Measurements from ENCODE around the gene CRIP1. TPM values are rescaled to one million over a fixed set of nuclear protein-coding genes. Genes with fewer than 3 reads are reported as not detected.
A peak's percentile ranks its signal among the peaks of the same experiment; 100 is the strongest.

Gene CRIP1
- total RNA-seq = 5.1 TPM in 2 replicates
- long read RNA-seq = 0 reads

GRCh38 chr14:105486163-105486973 is at the start of gene CRIP1:
Gene CRIP1, plus strand, starts transcription at chr14:105486886. Its CDS starts 374 bp downstream, at chr14:105487260.
- H3K27ac Mint-ChIP-seq = no peak within 1 kb of the TSS
- peak within 1 kb of the TSS; percentile 44 for H3K4me3 Mint-ChIP-seq (ENCODE audit: low read depth)
- TF ChIP-seq CTCF (IDR thresholded peaks at IDR 0.05; ENCODE audit: unreplicated experiment) = no peak
- H3K9me3 Mint-ChIP-seq (ENCODE audit: low read depth) = no peaks in the 10 kb centered on the region
- H3K36me3 Mint-ChIP-seq (ENCODE audit: insufficient read depth) = no peaks in the 10 kb centered on the region
- DNase-seq (ENCODE audit: low spot score, unreplicated experiment) = no peak
- H3K4me1 Mint-ChIP-seq (ENCODE audit: low read depth) = peaks cover 15% of the 10 kb centered on the region
- H3K27me3 Mint-ChIP-seq = peaks cover 25% of the 10 kb centered on the region

GRCh38 chr14:105436891-105437722 is 49.6 kb upstream of the CRIP1 start:
- DNase-seq (ENCODE audit: low spot score, unreplicated experiment) = no peak
- peaks cover 12% of the 10 kb centered on the region for H3K36me3 Mint-ChIP-seq (ENCODE audit: insufficient read depth)
- H3K4me3 Mint-ChIP-seq (ENCODE audit: low read depth) = no peak overlapping the region
- no peak overlapping the region for H3K27ac Mint-ChIP-seq
- no peak for TF ChIP-seq CTCF (IDR thresholded peaks at IDR 0.05; ENCODE audit: unreplicated experiment)
- no peaks in the 10 kb centered on the region for H3K27me3 Mint-ChIP-seq
- no peaks in the 10 kb centered on the region for H3K4me1 Mint-ChIP-seq (ENCODE audit: low read depth)
- peaks cover 6% of the 10 kb centered on the region for H3K9me3 Mint-ChIP-seq (ENCODE audit: low read depth)

- H3K36me3 Mint-ChIP-seq (ENCODE audit: insufficient read depth) = peaks cover 17% of the 10 kb centered on the region
- H3K27me3 Mint-ChIP-seq = no peaks in the 10 kb centered on the region
- no peak for DNase-seq (ENCODE audit: low spot score, unreplicated experiment)
- no peak overlapping the region for H3K4me3 Mint-ChIP-seq (ENCODE audit: low read depth)
- H3K9me3 Mint-ChIP-seq (ENCODE audit: low read depth) = peaks cover 6% of the 10 kb centered on the region
- no peaks in the 10 kb centered on the region for H3K4me1 Mint-ChIP-seq (ENCODE audit: low read depth)
- TF ChIP-seq CTCF (IDR thresholded peaks at IDR 0.05; ENCODE audit: unreplicated experiment) = no peak
- peak overlapping the region; percentile 37 for H3K27ac Mint-ChIP-seq
Observed at GRCh38 chr14:105437723-105438500, 48.8 kb upstream of the CRIP1 start.

GRCh38 chr14:105439179-105439578 is 47.5 kb upstream of the CRIP1 start:
- Mint-ChIP-seq H3K27ac (no peak overlapping the region), H3K27me3 (no peaks in the 10 kb centered on the region), H3K4me3 (ENCODE audit: low read depth) (no peak overlapping the region), H3K36me3 (ENCODE audit: insufficient read depth) (peaks cover 17% of the 10 kb centered on the region), H3K4me1 (ENCODE audit: low read depth) (no peaks in the 10 kb centered on the region), H3K9me3 (ENCODE audit: low read depth) (peaks cover 6% of the 10 kb centered on the region)
- TF ChIP-seq CTCF (IDR thresholded peaks at IDR 0.05; ENCODE audit: unreplicated experiment) = no peak
- no peak for DNase-seq (ENCODE audit: low spot score, unreplicated experiment)

All from progenitor cell of endocrine pancreas (in vitro differentiated cells).